Stimulated activated naive B cell treated with anti-CD40 and anti-IgM and Interleukin-4, amounts not matched to agents 10 μg/mL and 1 μg/mL and 100 μg/mL, for 72 hours (primary cell): Measurements from ENCODE around the gene C14orf93.
A peak's percentile ranks its signal among the peaks of the same experiment; 100 is the strongest.
"Not testable (repeated sequence)": the region's sequence is repeated elsewhere in the genome, so short reads cannot be mapped to it uniquely, and the experiment has no call there.

ENCODE experiments used
- ATAC-seq, 2 donors: fragments of 150-1000 bp; cut with Tn5 transposase; replicated peaks; 2 replicates each; pipeline ENCODE4 v1.10.0; 2021; ENCODE audit warnings: moderate library complexity in 1 of 2
- DNase-seq: peaks from one replicate; pipeline ENCODE4 v3.0.0; 2021
- H3K27ac Mint-ChIP-seq: one replicate; pipeline ENCODE4 v1.8.0; 2022; ENCODE audit warnings: mild to moderate bottlenecking, mixed read lengths
- H3K27me3 Mint-ChIP-seq, 2 donors: one replicate each; pipeline ENCODE4 v1.8.0; 2022; ENCODE audit warnings: mixed read lengths in 2 of 2
- H3K36me3 Mint-ChIP-seq, 2 donors: one replicate each; pipeline ENCODE4 v1.8.0; 2022; ENCODE audit warnings: mixed read lengths in 2 of 2, mild to moderate bottlenecking in 1 of 2
- H3K4me1 Mint-ChIP-seq, 2 donors: one replicate each; pipeline ENCODE4 v1.8.0; 2022; ENCODE audit warnings: mixed read lengths in 2 of 2, mild to moderate bottlenecking in 1 of 2
- H3K4me3 Mint-ChIP-seq, 2 donors: one replicate each; pipeline ENCODE4 v1.8.0; 2022; ENCODE audit warnings: mild to moderate bottlenecking in 2 of 2, mixed read lengths in 2 of 2, moderate library complexity in 1 of 2
- H3K9me3 Mint-ChIP-seq, 2 donors: one replicate each; pipeline ENCODE4 v1.8.0; 2022; ENCODE audit warnings: mixed read lengths in 2 of 2, mild to moderate bottlenecking in 1 of 2

C14orf93 gene

GRCh38 chr14:22966783-22967269, 43.1 kb downstream of the C14orf93 start:
- Mint-ChIP-seq H3K9me3 (no peaks in the 10 kb centered on the region), H3K36me3 (no peaks in the 10 kb centered on the region), H3K27me3 (no peaks in the 10 kb centered on the region), H3K4me1 (no peaks in the 10 kb centered on the region), H3K4me3 (no peak overlapping the region), H3K27ac (no peak overlapping the region)
- DNase-seq (no peak), ATAC-seq (no peak)

- not testable (repeated sequence) for H3K4me1 Mint-ChIP-seq, H3K4me3 Mint-ChIP-seq, H3K36me3 Mint-ChIP-seq, H3K9me3 Mint-ChIP-seq, ATAC-seq, H3K27me3 Mint-ChIP-seq, H3K27ac Mint-ChIP-seq, DNase-seq
These were observed 43.8 kb downstream of the C14orf93 start for GRCh38 chr14:22965916-22966782.

- ATAC-seq (no peak), DNase-seq (no peak)
- no peak overlapping the region for H3K27ac Mint-ChIP-seq
- H3K27me3 Mint-ChIP-seq: no peaks in the 10 kb centered on the region
- H3K9me3 Mint-ChIP-seq: no peaks in the 10 kb centered on the region
- H3K4me1 Mint-ChIP-seq: no peaks in the 10 kb centered on the region
- no peaks in the 10 kb centered on the region for H3K36me3 Mint-ChIP-seq
- H3K4me3 Mint-ChIP-seq: no peak overlapping the region
These were observed 47.8 kb downstream of the C14orf93 start for GRCh38 chr14:22962061-22962676.

- Mint-ChIP-seq H3K27me3 (no peaks in the 10 kb centered on the region), H3K27ac (peak overlapping the region; percentile 94), H3K36me3 (peaks cover 7 to 17% of the 10 kb centered on the region in 2 donors), H3K9me3 (no peaks in the 10 kb centered on the region), H3K4me3 (peak overlapping the region; percentile 93 to 95), H3K4me1 (peaks cover 5 to 10% of the 10 kb centered on the region in 2 donors)
- no peak for ATAC-seq
- DNase-seq: no peak
These were observed 54.0 kb downstream of the C14orf93 start for GRCh38 chr14:22955702-22956569.

- H3K4me3 Mint-ChIP-seq: no peak overlapping the region
- no peak for ATAC-seq
- no peaks in the 10 kb centered on the region for H3K27me3 Mint-ChIP-seq
- no peak for DNase-seq
- H3K4me1 Mint-ChIP-seq: peaks cover 5 to 10% of the 10 kb centered on the region in 2 donors
- no peaks in the 10 kb centered on the region for H3K9me3 Mint-ChIP-seq
- H3K27ac Mint-ChIP-seq: no peak overlapping the region
- peaks cover 19 to 32% of the 10 kb centered on the region in 2 donors for H3K36me3 Mint-ChIP-seq
These were observed 57.5 kb downstream of the C14orf93 start for GRCh38 chr14:22952418-22952817.

GRCh38 chr14:22951795-22952194, 58.1 kb downstream of the C14orf93 start:
- not testable (repeated sequence) for ATAC-seq, DNase-seq, H3K27me3 Mint-ChIP-seq, H3K27ac Mint-ChIP-seq, H3K9me3 Mint-ChIP-seq, H3K4me3 Mint-ChIP-seq
- peaks cover 25 to 39% of the 10 kb centered on the region in 2 donors for H3K36me3 Mint-ChIP-seq
- peaks cover 5 to 10% of the 10 kb centered on the region in 2 donors for H3K4me1 Mint-ChIP-seq

DNA sequence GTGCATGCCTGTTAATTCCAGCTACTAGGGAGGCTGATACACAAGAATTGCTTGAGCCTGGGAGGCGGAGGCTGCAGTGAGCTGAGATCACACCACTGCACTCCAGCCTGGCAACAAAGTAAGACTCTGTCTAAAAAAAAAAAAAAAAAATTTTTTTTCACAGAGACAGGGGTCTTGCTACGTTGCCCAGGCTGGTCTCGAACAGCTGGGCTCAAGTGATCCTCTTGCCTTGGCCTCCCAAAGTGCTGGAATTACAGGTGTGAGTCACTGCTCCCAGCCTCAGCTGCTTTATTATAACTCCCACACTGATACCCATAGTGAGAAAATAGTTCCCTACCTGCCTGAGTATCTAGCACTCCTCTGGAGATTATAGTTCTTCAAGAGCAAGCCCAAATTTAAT, 64.3 kb downstream of the C14orf93 start:
- no peak overlapping the region for H3K4me3 Mint-ChIP-seq
- DNase-seq (no peak), ATAC-seq (no peak)
- H3K4me1 Mint-ChIP-seq: no peaks in the 10 kb centered on the region
- no peak overlapping the region for H3K27ac Mint-ChIP-seq
- H3K36me3 Mint-ChIP-seq: peaks cover 39 to 46% of the 10 kb centered on the region in 2 donors
- no peaks in the 10 kb centered on the region for H3K9me3 Mint-ChIP-seq
- no peaks in the 10 kb centered on the region for H3K27me3 Mint-ChIP-seq

GRCh38 chr14:22939684-22940083, 70.3 kb downstream of the C14orf93 start:
- Mint-ChIP-seq H3K4me1 (no peaks in the 10 kb centered on the region), H3K27ac (no peak overlapping the region), H3K27me3 (no peaks in the 10 kb centered on the region), H3K9me3 (no peaks in the 10 kb centered on the region), H3K4me3 (no peak overlapping the region), H3K36me3 (peaks cover 21 to 31% of the 10 kb centered on the region in 2 donors)
- ATAC-seq (no peak), DNase-seq (no peak)
